ENCODE results near the gene EBPL. TPM values are rescaled to one million over a fixed set of nuclear protein-coding genes. Genes with fewer than 3 reads are reported as not detected.

The EBPL gene
- total and polyA plus RNA-seq, 12 donors = 45.2 to 302 (median 122) TPM

- 88 to 91% (median 90%) methylated on average over 3 of the region's 3 CpGs for WGBS, 4 donors
These were observed 37.3 kb downstream of the EBPL start for GRCh38 chr13:49654011-49654410.

GRCh38 chr13:49653478-49653877 lies 37.8 kb downstream of the EBPL start:
- Histone ChIP-seq H3K36me3 (replicated peaks in 1 of 2) (no peaks in the 10 kb centered on the region), H3K27me3 (no peaks in the 10 kb centered on the region), H3K9me3 (replicated peaks in 1 of 3) (no peaks in the 10 kb centered on the region), H3K4me3 (no peak overlapping the region), H3K4me1 (replicated peaks in 1 of 2) (no peaks in the 10 kb centered on the region), H3K27ac (no peak overlapping the region)
- intact Hi-C loops (cut with DNase I) = no loop called here
- TF ChIP-seq CTCF (IDR thresholded peaks at IDR 0.05) = no peak
- no peak for TF ChIP-seq POLR2A (IDR thresholded peaks at IDR 0.05)
- no peak for DNase-seq

More at GRCh38 chr13:49654011-49654410, 37.3 kb downstream of the EBPL start:
- H3K4me1 ChIP-seq (replicated peaks in 1 of 2) = no peaks in the 10 kb centered on the region
- no peak overlapping the region for H3K27ac ChIP-seq
- intact Hi-C loops (cut with DNase I) = no loop called here
- H3K4me3 ChIP-seq = no peak overlapping the region
- H3K9me3 ChIP-seq (replicated peaks in 1 of 3) = no peaks in the 10 kb centered on the region
- no peaks in the 10 kb centered on the region for H3K36me3 ChIP-seq (replicated peaks in 1 of 2)
- TF ChIP-seq POLR2A (IDR thresholded peaks at IDR 0.05) (no peak), CTCF (IDR thresholded peaks at IDR 0.05) (no peak)
- no peak for DNase-seq
- H3K27me3 ChIP-seq = no peaks in the 10 kb centered on the region

- WGBS, 4 donors = 28 to 46% (median 32%) methylated on average over 14 to 16 of the region's 16 CpGs
- Histone ChIP-seq H3K9me3 (replicated peaks in 1 of 3) (no peaks in the 10 kb centered on the region), H3K4me1 (replicated peaks in 1 of 2) (no peaks in the 10 kb centered on the region), H3K27me3 (no peaks in the 10 kb centered on the region), H3K36me3 (replicated peaks in 1 of 2) (no peaks in the 10 kb centered on the region), H3K27ac (no peak overlapping the region), H3K4me3 (no peak overlapping the region)
- DNase-seq = peak in 6 of 7 donors; percentile 28 to 67 (median 44)
- intact Hi-C loops (cut with DNase I) = no loop called here
- TF ChIP-seq CTCF (IDR thresholded peaks at IDR 0.05) (peak; percentile 36 to 56 (median 50)), POLR2A (IDR thresholded peaks at IDR 0.05) (no peak)
These were observed 38.7 kb downstream of the EBPL start for GRCh38 chr13:49652355-49653305.

- WGBS, 4 donors = 79 to 88% (median 81%) methylated on average over 16 to 17 of the region's 17 CpGs
- H3K27ac ChIP-seq = no peak overlapping the region
- H3K4me3 ChIP-seq = no peak overlapping the region
- H3K4me1 ChIP-seq (replicated peaks in 1 of 2) = no peaks in the 10 kb centered on the region
- H3K9me3 ChIP-seq (replicated peaks in 1 of 3) = no peaks in the 10 kb centered on the region
- no peaks in the 10 kb centered on the region for H3K36me3 ChIP-seq (replicated peaks in 1 of 2)
- no peak for DNase-seq
- no peak for TF ChIP-seq CTCF (IDR thresholded peaks at IDR 0.05)
- TF ChIP-seq POLR2A (IDR thresholded peaks at IDR 0.05) = no peak
- no peaks in the 10 kb centered on the region for H3K27me3 ChIP-seq
- intact Hi-C loops (cut with DNase I) = no loop called here
These were observed 39.5 kb downstream of the EBPL start for GRCh38 chr13:49651570-49652354.
